Measurements from ENCODE around the gene FMO3.

The FMO3 gene

GRCh38 chr1:171155484-171155883, 64.8 kb downstream of the FMO3 start:
- Mint-ChIP-seq H3K27ac (no peak overlapping the region), H3K4me3 (no peak overlapping the region), H3K9me3 (no peaks in the 10 kb centered on the region), H3K4me1 (ENCODE audit: low read depth) (no peaks in the 10 kb centered on the region), H3K36me3 (ENCODE audit: low read depth) (no peaks in the 10 kb centered on the region), H3K27me3 (ENCODE audit: low read depth) (peaks cover 2% of the 10 kb centered on the region)
- DNase-seq (ENCODE audit: low spot score), result no peak

DNA sequence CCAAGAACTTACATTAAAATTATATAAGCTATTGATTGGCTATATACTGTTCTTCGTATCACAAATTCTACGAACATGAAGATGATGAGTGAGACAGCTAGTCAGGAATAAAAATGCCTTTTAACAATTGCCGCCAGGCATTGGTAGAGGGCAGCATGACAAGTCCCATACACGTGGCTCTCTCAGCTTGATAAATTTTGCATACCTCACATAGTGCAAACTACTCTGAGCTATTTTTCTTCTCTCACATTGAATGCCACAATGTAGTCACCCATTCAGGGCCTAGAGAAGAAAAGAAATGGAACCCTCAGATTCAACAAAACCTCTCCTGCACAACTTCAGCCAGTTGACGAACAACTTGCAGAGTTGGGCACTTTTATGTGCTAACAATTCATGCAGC, 67.4 kb downstream of the FMO3 start:
- Mint-ChIP-seq H3K36me3 (ENCODE audit: low read depth) (no peaks in the 10 kb centered on the region), H3K27me3 (ENCODE audit: low read depth) (peaks cover 2% of the 10 kb centered on the region), H3K4me1 (ENCODE audit: low read depth) (no peaks in the 10 kb centered on the region), H3K27ac (no peak overlapping the region), H3K4me3 (no peak overlapping the region), H3K9me3 (no peaks in the 10 kb centered on the region)
- no peak for DNase-seq (ENCODE audit: low spot score)

DNA sequence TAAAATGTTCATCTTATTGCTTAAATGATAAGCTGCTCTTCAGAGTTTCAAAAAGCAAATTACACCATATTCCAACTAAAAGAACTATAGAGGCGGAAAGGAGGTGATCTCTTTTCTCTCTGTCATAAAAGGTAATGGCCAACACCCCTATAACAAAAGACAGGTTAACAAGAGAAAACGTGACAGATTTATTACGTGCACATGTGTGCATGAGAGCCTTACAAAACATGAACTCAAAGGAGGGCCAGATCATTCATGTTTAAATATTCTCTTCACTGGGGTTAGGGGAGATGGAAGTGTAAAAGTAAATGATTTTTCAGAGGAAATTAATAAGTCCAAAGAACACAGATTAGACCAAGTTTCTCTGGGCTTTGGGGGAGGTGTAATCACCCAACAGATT, 67.8 kb downstream of the FMO3 start:
- peaks cover 2% of the 10 kb centered on the region for H3K27me3 Mint-ChIP-seq (ENCODE audit: low read depth)
- no peaks in the 10 kb centered on the region for H3K9me3 Mint-ChIP-seq
- H3K27ac Mint-ChIP-seq, result no peak overlapping the region
- DNase-seq (ENCODE audit: low spot score), result no peak
- no peak overlapping the region for H3K4me3 Mint-ChIP-seq
- H3K4me1 Mint-ChIP-seq (ENCODE audit: low read depth), result no peaks in the 10 kb centered on the region
- H3K36me3 Mint-ChIP-seq (ENCODE audit: low read depth), result no peaks in the 10 kb centered on the region

GRCh38 chr1:171159148-171159547, 68.4 kb downstream of the FMO3 start:
- Mint-ChIP-seq H3K9me3 (no peaks in the 10 kb centered on the region), H3K27me3 (ENCODE audit: low read depth) (peaks cover 2% of the 10 kb centered on the region), H3K4me1 (ENCODE audit: low read depth) (no peaks in the 10 kb centered on the region), H3K27ac (no peak overlapping the region), H3K36me3 (ENCODE audit: low read depth) (no peaks in the 10 kb centered on the region), H3K4me3 (no peak overlapping the region)
- DNase-seq (ENCODE audit: low spot score), result no peak

GRCh38 chr1:171160211-171160610, 69.5 kb downstream of the FMO3 start:
- peaks cover 2% of the 10 kb centered on the region for H3K27me3 Mint-ChIP-seq (ENCODE audit: low read depth)
- H3K9me3 Mint-ChIP-seq, result no peaks in the 10 kb centered on the region
- H3K4me1 Mint-ChIP-seq (ENCODE audit: low read depth), result no peaks in the 10 kb centered on the region
- H3K27ac Mint-ChIP-seq, result no peak overlapping the region
- no peak for DNase-seq (ENCODE audit: low spot score)
- no peak overlapping the region for H3K4me3 Mint-ChIP-seq
- no peaks in the 10 kb centered on the region for H3K36me3 Mint-ChIP-seq (ENCODE audit: low read depth)

DNA sequence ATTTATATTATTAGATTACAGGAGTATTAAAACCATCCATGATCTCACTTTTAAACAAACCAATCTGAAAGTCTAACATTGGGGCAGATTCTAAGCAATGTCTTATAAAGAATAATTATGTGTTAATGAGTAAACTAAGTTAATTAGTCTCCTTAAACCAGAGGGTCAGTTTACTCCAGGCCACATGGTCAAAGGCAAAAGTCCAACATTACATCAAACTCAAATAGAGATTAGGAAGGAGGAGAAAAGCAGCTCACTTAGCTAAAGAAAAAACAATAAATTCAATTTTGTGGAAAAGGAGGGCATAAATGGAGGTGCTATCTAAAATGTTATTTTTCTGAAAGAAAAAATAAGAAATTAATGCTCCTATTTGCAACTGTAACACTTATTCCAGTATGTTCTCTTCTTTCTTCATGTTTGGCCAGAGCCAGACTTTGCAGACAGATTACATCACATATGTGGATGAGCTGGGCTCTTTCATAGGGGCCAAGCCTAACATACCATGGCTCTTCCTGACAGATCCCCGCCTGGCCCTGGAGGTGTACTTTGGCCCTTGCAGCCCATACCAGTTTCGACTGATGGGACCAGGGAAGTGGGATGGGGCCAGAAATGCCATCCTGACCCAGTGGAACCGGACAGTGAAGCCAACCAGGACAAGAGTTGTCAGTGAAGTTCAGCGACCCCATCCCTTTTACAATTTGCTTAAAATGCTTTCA, 70.1 kb downstream of the FMO3 start:
- H3K4me3 Mint-ChIP-seq, result no peak overlapping the region
- no peak for DNase-seq (ENCODE audit: low spot score)
- no peaks in the 10 kb centered on the region for H3K9me3 Mint-ChIP-seq
- no peaks in the 10 kb centered on the region for H3K4me1 Mint-ChIP-seq (ENCODE audit: low read depth)
- no peaks in the 10 kb centered on the region for H3K36me3 Mint-ChIP-seq (ENCODE audit: low read depth)
- H3K27ac Mint-ChIP-seq, result no peak overlapping the region
- peaks cover 2% of the 10 kb centered on the region for H3K27me3 Mint-ChIP-seq (ENCODE audit: low read depth)

DNA sequence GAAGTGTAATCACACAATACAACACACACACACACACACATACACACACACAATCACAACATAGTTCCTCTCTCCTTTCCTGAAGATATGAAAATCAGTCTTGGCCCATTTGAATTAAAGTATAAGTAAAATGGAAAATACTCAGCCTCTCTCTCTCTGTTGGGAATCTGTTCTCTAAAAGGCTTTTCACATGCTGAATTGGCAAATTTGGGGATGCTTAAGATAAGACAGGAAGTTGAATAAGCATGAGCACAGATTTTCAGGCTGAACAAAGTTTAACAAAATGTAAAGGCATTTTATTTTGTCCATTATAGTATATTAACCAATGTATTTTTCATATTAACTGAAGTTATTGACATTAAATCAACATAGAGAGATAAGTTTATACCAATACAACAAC, 70.7 kb downstream of the FMO3 start:
- Mint-ChIP-seq H3K27ac (no peak overlapping the region), H3K4me3 (no peak overlapping the region), H3K36me3 (ENCODE audit: low read depth) (no peaks in the 10 kb centered on the region), H3K4me1 (ENCODE audit: low read depth) (no peaks in the 10 kb centered on the region), H3K9me3 (no peaks in the 10 kb centered on the region), H3K27me3 (ENCODE audit: low read depth) (no peaks in the 10 kb centered on the region)
- DNase-seq (ENCODE audit: low spot score), result no peak

GRCh38 chr1:171166361-171166760, 75.7 kb downstream of the FMO3 start:
- DNase-seq (ENCODE audit: low spot score), result no peak
- Mint-ChIP-seq H3K4me3 (no peak overlapping the region), H3K4me1 (ENCODE audit: low read depth) (no peaks in the 10 kb centered on the region), H3K36me3 (ENCODE audit: low read depth) (no peaks in the 10 kb centered on the region), H3K27me3 (ENCODE audit: low read depth) (no peaks in the 10 kb centered on the region), H3K27ac (no peak overlapping the region), H3K9me3 (no peaks in the 10 kb centered on the region)
